Eye (tissue), 1 donor: ENCODE data around the gene ZFHX3.
A peak's percentile ranks its signal among the peaks of the same experiment; 100 is the strongest.

ENCODE experiments used
- DNase-seq: peaks from one replicate; pipeline ENCODE4 v3.0.0-alpha.2; 2015

ZFHX3 gene

DNA sequence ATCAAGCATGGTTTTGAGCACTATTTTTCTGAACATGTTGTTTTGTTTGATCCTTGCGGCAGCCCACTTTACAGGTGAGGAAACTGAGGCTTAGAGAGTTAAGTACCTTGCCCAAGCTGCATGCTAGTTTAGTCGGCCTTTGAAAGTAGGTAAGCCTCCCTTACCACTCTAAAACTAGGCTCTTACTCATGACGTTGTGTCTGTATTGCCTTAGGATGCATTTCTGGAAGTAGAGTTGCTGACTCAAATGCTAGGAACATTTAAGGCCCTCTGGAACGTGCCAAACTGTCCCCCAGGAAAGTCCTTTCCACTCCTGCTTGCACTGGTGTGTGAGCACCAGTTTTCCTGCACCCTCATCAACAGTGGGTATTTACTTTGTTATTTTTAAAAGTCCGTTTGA lies 76.6 kb downstream of the ZFHX3 start:
- no peak for DNase-seq

DNA sequence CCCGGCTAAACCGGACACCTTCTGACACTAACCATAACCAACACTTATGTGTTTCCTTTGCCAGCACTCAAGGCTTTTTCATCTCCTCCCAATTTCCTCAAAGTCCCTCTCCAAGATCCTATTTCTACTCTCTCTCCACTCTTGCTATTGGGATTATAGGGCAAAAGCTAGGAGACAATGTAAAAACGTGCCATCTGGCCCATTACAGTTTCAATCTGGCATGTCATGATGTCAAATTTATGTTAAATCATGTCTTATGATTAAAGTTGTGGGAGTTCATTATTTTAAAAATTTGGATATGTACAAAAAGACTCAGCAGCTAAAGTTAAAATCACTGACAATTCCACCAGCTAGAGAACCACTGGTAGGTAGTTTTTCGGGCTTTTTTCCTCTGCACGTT lies 77.3 kb downstream of the ZFHX3 start:
- DNase-seq, result no peak

DNA sequence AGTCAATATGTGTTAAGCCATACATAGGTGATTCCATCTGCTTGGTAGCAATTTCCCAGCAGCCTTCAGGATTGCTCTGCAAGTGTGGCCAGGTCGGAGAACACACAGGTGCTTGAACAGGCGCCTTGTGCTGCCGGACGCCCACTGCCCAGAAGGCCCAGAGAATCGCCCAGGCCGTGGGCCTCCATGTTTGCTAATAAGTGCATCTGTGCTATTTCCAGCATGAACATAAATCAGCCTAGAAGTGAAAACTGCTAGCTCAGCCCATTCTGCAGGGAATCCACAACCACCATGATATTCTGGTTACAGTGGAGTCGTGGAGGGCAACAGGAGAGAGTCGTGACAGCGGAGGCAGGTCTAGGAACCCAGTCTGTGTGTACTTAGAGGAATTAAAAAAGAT lies 78.1 kb downstream of the ZFHX3 start:
- no peak for DNase-seq

DNA sequence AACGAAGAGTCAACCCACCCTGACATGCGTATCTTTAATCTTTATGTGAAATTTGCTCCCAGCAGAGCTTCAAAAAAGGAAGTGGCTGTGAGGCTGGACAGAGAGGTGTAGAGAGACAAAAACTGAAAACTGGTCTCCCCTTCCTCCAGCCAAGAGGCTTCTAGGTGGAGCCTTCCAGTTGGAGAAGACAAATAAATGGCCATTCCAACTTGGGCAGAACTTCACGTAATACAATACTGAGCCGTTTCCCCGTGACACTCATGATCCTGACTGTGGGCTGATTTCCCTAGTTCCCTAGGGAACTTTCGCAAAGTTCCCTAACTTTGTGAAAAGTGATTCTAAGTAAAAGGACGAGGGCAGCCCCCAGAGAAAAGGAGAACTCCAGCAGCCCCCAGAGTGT lies 78.8 kb downstream of the ZFHX3 start:
- no peak for DNase-seq

DNA sequence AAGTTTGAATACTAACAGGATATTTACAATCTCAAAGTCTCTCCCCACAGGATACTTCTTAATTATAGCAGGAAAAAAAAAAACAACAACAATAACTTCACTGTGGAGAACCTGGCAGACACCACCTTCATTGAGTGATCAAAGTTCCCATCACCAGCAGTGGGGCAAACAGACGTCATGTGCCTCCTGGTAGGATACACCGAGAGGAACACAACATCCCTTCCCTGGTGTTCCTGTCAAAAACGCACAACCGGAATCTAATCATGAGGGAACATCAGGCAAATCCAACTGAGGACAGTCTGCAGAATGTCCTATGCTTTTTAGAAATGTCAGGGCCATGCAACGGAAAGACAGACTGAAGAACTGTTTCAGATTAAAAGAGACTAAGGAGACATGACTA lies 80.0 kb downstream of the ZFHX3 start:
- DNase-seq, result no peak

DNA sequence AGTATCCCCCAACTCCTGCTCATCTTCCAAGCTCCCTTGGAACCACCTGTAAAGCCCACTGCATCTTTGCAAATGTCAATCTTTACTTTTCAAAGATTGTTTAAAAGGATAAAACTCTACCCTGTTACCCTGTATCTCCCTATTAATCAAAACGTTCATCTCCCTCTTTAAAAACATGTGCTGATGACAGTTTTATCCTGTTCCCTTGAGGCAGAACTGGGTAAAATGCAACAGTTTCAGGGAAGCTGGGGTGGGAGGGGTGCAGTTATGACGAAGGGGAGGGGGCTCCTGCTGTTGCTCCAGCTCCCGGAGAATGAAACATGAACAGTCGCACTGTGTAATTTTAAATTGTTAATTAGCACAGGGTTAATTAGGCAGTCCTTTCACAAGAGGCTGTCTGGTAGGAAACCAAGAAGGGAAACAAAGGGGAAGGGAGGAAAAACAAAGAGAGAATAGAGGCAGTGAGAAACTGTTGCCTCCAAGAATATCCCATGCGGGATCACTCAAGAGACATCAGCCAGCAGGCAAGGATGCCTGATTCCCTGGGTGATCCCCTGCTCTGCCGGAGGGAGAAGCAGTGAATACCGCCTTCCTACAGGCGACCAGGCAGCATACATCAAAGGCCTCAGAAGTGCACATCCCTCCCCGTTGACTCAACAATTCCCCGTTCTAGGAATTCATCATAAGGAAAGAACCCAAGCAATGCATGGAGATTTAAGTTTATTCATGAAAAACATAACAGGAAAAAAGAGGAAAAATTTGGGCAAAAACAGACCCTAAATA lies 84.2 kb downstream of the ZFHX3 start:
- DNase-seq, result peak; percentile 43

DNA sequence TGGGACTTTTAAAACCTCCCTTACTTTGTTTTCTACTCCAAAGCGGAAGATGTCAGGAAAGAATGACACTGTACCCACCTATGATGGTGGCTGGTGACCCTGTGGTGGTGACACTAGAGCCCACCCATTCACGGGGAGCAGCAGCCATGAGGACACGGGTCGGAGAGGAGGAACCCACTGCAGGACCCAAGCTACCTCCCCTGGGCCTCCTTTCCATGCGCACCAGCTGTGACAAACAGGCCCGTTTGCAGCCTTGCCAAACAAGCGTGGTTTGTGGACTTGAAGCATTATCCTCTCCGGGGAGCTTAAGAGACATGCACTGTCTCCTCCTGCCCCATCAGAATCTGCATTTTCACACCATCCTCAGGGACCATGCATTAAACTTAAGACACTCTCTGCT lies 85.6 kb downstream of the ZFHX3 start:
- DNase-seq, result no peak

DNA sequence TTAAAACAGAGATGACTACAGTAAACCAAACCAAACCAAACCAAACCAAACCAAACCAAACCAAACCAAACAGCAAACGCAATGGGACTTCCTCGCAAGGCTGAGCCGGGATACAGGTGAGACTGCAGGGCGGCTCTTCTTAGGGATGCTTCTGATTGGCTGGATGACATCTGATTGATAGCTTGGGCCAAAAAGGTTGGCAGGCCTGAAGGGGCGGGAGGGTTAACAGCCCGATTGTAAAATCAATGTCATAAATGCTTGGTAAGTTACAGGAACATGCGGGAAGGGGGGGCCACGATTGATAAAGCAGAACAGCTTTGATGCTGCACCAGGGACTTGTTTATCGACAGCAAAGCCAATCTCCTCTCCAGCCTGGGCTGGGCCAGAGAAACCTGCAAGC lies 86.1 kb downstream of the ZFHX3 start:
- no peak for DNase-seq

DNA sequence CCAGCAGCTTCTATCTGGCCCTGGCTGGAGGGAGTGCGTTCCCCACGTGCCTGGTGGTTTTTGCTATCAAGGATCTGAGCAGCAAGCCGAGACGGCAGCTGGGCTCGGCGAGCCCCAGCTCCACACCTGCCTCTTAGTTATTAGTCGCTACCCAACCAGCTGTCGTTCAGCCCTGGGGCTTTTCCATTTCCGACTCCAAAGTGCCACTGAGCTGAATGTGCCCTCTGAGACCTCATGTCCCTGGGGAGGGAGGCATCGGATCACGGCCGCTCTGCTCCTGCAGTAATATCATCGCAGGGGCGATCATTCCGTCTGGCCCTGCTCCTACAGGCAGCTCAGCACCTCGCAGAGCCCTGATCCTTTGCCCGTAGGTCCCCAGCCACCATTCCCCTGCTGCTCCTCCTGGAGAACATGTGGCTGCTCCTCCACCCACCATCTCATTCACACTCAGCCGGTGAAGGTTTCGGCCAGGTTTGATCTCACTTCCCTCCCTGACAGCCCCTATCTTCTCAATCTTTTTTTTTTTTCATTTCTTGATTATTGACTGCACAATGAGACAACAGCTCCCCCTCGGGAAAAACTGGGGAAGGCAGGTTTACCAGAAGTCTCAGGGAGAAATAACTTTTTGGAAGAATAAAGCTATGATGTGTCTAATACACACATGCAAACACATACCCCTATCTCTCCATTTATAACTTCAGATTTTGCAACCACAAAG lies 86.7 kb downstream of the ZFHX3 start:
- DNase-seq, result peak; percentile 87

DNA sequence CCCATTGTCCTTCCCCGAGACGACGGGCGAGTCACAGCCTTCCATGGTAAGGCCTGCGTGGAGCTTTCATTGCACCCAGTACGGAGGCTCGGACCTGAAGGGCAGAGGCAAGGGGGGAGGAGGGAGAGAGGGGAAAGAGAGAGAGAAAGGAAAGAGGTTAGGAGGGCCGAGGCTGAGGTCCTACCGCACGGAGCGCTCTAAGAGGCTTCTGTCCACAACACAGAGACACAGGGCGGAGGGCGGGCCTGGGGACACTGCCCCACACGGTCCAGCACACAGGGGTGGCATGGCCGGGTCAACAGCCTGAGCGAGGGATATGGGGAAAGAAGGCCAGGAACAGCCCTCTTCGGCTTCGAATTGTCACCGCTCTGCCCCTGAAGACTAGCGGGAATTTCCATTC lies 87.8 kb downstream of the ZFHX3 start:
- no peak for DNase-seq

DNA sequence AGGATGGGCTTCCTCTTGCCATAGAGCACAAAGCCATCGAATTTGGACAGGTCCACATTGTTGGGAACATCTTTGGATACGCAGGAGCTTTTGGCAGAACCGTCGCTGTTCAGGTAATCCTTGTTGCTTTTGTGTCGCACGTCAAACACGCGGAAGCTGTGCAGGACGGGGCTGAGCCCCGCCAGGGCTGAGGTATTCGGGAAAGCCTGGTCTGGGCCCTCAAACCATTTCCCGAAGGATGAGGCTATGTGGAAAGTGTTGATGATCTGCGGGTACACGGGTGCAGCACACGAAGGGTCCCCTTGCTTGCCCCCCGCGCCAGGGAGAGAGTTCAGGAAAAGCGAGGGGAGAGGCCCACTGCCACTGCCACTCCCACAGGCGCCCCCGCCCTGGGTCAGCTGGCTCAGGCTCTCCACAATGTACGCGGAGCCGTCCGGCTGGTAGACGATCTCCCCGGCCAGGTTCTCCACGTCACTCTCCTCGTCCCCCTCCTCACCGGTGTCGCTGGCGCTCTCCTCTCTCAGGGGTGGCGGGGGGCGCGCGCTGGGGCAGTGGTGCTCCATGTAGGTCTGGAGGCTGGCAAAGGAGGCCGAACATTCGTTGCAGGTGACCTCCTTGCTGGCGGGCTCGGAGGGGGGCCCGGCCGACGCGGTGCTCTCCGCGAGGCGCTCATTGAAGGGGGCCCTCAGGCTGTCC lies 88.5 kb downstream of the ZFHX3 start:
- DNase-seq, result no peak

DNA sequence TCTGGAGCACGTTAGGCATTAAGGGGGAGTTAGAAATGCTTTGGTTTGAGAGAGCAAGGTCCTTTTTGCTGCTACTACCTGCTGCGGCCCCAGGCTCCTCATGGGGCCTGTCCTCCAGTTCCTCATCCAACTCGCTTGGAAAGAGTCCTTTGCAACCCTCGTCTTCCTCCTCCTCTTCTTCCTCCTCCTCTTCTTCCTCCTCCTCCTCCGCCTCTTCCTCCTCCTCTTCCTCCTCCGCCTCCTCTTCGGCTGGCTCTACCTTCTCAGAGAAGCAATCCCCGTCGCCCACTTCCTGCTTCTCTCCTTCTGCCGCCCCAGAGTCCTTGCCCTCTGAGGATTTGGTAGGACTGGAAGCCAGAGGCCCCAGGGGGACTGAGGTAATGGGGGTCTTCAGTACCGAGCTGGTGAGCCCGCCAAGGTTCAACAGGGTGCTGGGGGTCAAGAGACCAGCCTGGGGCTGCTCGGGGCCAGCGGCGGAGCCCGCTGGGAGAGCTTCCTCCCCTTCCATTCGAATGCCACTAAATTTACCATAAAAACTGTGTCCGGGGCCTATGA lies 89.3 kb downstream of the ZFHX3 start:
- no peak for DNase-seq

DNA sequence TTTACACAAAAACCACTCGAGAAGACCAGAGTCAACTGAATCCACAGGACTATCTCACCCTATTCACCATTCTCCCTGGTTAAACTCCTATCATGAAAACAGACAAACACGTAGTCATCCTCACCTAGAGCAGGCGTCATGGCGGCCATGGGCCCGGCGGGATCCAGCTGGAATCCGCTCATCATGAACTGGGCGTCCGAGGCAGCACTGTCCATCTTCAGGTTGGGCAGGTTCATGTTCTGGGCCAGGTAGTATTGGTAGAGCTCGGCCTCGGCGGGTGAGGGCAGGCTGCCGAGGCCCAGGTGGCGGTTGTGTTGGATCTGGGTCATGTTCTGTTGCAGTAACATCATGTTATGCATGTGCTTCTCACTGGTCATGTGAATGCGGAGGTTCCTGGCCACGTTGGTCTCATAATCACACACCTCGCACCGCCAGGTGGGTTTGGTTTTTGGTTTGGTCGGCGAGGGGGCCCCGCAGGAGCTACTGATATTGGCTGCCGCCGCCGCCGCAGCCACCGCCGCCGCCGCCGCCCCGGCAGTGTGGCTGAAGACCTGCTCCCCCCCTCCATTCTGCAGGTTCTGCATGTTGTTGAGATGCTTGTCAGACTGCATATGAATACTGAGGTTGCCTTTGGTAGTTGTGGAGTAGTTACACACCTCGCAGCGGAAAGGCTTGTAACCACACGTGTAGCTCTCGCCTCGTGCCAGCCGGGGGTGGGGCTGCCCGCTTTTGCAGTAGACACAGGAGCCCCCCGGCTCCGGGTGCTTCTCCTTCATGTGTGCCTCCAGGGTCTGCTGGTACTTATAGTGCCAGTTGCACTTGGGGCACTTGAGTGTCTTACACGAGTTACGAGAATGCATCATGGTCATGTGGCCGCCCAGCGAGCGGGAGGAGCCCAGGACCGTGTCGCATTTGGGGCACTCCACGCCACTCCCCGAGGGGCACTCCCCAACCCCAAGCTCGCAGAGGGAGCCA lies 90.3 kb downstream of the ZFHX3 start:
- no peak for DNase-seq

DNA sequence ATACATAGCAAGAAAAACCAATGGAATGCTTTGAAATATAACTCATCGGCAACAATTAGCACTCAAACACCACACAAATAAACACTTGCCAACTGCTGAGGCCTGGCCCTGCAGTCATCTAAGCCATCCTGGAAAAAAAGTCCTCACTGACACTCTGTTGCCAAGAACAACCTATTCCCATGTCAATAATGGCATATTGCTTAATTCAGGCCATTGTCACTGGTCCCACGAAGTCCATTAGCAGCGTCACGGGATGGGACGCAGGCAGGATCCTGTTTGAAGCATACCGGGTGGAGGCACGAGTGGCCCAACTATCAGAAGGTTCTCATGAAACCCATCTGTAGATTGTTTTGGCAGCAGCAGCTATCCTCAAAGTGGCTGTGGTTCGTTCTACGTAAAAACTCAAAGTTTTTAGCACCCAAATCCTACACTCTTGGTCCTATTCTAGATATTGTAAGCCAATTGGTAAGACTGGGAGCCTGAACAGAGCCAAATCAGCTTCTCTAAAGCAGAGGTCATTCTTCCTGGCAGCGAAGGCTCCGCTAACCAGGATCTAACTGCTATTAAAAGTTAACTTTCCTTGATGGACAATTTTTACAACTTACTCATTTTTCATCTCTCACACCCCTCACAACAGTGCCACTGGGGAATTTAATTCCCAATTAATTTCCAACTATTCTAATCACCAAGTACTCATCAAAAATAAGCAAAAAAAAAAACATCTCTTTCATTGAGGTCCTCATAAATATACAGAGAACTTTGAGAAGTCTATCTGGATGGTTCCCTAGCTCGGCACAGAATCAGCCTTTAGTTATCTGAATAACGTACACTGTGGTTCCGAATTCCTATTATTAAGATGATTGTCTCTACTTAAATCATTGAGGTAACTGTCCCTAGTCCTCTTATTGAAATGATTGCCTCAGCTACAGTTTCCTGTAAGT lies 91.5 kb downstream of the ZFHX3 start:
- no peak for DNase-seq

DNA sequence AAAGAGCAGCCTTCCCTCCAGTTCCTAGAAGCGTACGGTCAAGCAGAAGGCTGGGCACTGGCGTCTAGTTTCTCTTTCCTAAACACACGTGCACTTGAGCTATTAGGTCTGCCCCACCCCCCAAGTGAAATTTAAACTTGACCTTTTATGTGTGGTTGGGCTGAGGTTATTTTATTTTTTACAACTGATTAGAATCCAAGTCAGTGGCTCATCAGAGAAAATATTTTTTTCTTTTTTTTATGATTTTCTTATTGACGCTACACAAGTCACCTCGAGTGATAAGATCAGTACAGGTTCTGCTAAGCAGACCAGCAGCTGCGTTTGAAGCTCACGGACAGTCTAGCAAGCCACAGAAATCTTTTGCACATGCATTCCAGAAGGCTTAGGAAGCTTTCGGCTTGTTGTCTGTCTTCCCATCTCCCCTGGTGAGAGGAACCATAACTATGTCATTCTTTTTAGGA lies 95.1 kb downstream of the ZFHX3 start:
- DNase-seq, result no peak

DNA sequence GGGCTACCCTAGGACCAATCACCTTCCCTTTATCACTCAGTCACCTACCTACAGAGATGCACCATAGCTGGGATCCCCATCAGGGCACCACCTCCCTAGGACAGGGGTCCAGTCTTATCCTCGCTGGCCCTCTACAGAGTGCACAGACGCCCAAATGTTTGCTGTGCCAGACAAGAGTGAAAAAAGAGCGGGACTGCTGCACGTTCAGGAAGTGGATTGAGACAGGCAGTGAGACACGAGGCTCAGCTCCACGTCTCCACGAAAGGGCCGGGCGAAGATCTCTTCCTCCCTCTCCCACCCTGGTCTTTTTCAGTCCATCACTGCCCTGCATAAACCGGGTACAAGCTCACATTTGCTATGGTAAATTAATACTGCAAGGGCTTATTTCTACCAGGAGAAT lies 95.5 kb downstream of the ZFHX3 start:
- DNase-seq, result no peak

DNA sequence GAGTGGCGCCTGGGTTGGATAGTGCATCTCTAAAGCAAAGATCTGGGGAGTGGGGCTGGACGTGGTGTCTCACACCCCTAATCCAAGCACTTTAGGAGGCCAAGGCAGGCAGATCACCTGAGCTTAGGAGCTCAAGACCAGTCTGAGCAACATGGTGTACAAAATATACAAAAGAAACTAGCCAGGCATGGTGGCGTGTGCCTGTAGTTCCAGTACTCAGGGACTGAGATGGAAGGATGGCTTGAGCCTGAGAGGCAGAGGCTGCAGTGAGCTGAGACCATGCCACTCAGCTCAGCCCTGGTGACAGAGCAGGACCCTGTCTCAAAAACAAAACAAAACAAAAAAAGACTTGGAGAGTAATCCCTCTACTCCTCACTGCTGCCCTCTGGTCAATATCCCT lies 96.0 kb downstream of the ZFHX3 start:
- no peak for DNase-seq

DNA sequence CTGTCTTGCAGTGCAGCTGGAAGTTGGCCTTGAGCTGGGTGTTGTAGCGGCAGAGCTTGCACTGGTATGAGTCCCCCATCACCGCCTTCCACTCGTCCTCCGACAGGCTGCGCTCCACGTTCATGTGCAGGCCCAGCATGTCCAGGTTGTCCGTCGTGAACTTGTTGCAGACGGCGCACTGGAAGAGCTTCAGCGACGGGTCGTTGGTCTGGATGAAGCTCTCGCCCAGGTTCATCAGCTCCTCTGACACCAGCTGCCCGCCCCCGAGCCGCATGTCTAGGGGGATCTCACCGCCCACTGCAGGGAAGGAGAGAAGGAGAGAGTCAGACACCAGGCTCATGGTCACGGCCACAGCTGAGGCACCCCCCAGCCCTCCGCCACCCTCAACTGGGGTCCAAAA lies 97.3 kb downstream of the ZFHX3 start:
- DNase-seq, result no peak

DNA sequence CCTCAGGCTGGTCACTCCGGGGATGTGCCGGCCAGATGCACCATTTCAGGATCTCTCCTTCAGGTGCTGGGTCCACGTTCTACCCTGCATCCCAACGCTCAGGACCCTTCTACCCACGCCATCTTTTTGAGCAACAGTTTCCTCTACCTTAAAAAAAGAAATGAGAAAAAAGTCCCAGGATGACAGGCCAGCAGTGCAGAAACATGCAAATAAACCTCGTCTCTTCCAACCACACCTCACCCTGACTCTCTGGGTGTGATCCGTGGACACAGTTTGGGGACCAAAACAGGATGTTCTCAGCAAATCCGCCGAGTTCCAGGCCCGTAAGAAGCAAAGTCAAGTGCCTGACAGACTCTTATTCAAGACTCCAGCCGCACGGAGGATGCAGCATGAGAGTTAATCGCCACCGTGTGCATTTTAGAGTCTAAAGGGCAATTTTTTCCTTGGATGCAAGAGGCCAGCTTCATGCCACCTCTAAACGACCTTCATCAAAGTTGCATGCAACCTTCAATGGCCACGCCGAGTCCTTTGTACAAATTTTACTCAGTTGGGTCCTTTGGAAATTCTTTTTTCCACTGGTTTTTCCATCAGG lies 99.6 kb downstream of the ZFHX3 start:
- DNase-seq, result no peak

DNA sequence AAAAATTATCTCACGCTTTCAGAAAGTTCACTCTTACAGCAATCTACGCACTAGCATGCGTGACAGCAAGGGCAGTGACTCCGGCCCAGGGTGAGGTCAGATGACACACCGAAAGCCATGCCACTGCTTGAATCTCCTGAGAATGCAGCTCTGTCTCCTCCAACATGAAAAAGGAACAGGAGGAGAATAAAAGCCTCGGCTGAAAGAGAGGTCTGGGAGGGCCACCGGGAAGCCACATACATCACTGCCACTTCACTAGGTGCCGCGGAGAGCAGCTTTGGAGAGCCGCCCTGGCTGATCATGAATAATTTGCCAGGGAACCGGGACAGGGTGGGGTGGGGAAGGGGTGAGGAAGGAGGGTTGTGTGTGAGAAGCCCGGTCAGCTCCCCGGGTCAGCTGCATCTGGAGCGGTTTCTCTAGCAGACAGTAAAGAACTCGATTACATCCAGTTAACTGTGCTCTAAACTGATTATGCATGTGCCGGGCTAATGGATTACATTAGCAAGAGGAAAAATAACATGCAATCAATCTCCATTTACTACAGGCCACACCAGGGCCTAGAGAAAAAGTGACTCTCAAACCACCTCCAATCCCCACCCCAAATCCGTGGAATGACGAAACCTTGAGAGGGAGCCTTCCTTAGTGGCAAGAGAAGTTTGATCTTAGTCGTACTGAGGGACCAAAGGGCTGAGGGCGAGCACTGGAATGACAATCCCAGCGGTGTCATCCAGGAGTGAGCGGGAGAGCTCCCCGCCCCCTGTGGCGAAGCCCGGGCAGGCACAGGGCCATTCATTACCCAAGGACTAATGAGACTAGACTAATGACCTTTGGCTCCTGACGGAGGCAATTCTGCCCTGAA lies 100.3 kb downstream of the ZFHX3 start:
- DNase-seq, result peak; percentile 73
